NCI-H1930 (cell line): ENCODE results near the gene TBXAS1.

ENCODE experiments used
- DNase-seq, 2 experiments: peaks; one replicate each; lab custom pipeline; 2025; lab: John Stamatoyannopoulos, UW

Gene TBXAS1

DNA sequence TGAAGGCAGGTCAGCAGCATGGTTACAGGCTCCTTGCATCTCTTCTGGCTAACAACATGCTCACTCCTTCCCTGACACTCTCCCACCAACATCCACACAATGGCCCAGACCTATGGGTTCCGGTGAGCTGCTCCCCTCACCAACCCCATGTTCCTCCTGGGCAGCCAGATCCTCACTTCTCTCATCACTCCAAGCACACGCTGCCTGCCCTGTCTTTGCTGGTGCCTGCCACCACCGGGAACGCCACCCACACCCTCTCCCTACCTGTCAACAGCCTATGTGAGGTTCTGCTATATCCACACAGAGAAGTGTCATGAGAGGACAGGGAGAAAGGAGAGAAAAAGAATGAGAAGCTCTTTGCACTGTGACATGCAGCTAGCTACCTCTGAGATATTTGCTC, 219.1 kb downstream of the TBXAS1 start:
- no peak for DNase-seq

DNA sequence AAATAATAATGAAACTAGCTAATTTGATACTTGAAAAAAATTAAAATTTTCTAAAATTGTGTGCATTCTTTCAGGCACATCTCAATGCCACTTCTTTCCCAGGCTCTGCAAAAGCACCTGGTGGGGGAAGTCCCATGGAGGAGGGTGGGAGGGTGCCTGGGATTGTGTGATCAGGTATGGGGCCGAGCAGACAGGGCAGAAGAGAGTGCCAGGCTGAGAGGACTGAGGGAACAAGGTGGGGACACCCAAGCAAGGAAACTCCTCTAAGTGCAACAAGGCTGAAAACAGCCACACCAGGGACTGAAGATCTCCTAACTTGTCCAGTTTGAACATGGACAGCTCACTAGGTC, 219.9 kb downstream of the TBXAS1 start:
- DNase-seq: no peak

DNA sequence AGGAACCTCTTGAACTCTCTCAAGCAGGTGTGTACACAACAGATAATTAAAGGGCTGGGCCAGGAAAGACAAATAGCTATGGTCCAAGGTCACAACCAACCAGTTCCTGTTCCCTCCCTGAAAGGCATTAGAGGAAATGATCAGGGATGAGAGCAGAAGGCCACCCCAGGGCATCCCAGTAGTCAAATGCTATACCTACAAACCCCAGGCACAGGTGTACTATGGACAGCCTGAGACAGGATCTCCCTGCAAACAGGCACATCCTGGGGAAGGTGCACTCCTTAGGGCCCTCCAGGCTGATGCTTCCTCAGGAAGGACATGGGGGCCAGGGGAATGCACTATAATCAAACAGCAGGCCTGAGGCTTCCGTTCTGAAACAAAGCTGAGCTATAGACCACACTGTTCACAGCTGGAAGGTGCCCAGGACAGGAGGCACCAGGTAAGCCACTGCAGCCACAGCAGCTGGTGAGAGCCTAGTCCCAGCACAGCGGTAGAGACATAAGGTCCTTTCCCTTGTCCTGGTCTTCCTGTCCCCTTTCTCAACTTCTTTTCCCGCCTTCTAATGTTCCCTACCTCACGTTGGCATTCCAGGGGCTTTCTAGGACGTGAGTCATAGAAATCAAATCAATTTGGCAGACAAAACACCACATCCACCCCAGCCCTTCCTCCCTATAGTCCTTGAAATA, 220.4 kb downstream of the TBXAS1 start:
- no peak for DNase-seq

GRCh38 chr7:140050100-140050499, 221.0 kb downstream of the TBXAS1 start:
- no peak for DNase-seq

GRCh38 chr7:140051820-140052219, 222.8 kb downstream of the TBXAS1 start:
- DNase-seq: no peak

DNA sequence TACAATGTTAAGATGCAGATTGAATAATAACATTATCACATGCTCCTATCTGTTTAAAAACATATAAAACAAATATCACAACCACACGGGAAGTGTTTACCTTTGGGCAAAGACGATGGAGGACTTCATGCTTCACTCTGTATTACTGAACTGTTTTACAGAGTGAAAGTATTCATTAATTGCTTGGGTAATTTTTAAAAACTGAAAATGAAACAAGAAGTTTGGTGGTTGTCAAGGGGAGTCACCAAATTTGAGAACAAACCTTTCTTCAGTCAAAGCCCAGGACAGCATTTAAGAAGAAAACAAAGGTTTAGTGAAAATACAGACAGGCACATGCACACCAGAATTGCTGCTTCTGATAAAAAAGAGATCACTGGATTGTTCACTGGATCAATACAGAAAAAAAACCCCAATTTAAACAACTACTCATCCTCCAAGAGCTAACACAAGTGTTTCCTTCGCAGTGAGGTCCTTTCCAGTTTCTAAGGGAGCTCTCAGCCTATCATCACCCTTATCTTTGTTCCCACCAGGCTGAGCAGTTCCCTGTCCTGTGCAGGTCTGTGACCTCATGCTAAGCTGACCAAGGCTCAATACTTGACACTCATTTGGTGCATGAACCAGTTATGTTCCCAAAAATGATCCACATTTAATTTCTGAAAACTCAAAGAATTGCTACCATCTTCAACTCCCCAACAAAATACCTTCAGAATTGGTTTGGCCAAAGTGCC, 224.9 kb downstream of the TBXAS1 start:
- no peak for DNase-seq

DNA sequence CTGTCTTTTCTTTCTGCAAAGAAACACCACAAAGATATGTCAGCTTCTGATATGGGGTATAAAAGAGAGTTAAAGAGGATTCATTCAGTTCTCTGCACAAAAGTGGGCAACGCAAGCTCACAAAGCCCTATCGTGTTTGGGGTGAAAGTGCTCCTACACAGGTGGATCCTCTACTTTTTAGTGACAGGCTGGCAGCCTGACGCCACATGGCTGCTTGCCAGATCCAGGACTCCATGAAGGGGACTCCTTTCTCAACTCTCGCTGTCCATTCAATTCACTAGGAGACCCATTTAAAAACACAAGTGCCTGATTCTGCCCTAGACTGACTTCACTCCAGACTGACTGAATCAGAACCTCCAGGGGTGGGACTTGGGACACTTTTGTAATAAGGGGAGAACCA, 225.7 kb downstream of the TBXAS1 start:
- DNase-seq: no peak

DNA sequence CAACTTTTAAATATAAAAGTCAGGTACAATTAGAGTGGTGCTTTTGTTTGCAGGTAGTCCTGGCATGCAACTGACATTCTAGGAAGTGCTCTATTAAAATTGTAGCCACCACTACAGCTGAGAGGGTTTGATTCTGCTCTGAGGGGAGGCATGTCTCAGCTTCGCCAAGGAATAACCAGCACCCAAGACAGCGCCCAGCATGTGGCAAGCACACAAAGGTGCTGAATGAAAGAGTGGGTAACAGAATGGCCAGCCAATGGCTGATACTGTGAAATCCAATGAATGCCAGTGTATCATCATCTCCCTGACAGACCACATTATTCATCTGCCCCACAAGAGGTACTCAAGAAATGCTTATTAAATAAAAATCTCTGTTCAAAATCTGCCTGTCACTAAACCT, 226.8 kb downstream of the TBXAS1 start:
- no peak for DNase-seq

- DNase-seq: no peak
These were observed 227.5 kb downstream of the TBXAS1 start for GRCh38 chr7:140056431-140057142.

DNA sequence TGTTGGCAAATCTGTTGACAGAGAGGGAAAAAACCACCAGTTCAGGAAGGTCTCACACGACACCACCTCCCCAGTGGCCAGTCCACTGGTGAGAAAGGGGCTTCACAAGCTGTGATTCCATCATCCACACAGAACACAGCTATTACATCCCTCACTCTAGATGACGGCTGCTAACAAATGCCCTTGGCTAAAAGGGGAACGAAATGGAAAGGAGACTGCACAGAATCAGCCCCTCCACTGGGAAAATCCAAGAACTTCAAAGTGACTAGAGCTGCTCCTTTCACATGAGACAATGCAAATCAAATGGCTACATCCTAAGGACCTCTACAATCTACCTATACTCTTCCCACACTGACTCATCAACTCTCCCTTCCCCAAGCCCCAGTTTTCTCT, 228.1 kb downstream of the TBXAS1 start:
- no peak for DNase-seq

DNA sequence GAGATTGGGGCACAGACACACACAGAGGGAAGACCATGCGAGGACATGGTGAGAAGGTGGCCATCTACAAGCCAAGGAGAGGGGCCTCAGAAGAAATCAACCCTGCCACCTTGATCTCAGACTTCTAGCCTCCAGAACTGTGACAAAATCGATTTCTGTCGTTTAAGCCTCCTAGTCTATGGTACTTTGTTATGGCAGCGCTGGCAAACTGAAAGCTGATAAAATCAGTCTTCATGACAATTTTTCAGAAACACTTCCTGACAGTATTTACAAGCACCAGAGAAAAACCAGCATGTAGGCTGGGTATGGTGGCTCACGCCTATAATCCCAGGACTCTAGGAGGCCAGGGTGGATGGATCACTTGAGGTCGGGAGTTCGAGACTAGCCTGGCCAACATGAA, 229.5 kb downstream of the TBXAS1 start:
- no peak for DNase-seq

DNA sequence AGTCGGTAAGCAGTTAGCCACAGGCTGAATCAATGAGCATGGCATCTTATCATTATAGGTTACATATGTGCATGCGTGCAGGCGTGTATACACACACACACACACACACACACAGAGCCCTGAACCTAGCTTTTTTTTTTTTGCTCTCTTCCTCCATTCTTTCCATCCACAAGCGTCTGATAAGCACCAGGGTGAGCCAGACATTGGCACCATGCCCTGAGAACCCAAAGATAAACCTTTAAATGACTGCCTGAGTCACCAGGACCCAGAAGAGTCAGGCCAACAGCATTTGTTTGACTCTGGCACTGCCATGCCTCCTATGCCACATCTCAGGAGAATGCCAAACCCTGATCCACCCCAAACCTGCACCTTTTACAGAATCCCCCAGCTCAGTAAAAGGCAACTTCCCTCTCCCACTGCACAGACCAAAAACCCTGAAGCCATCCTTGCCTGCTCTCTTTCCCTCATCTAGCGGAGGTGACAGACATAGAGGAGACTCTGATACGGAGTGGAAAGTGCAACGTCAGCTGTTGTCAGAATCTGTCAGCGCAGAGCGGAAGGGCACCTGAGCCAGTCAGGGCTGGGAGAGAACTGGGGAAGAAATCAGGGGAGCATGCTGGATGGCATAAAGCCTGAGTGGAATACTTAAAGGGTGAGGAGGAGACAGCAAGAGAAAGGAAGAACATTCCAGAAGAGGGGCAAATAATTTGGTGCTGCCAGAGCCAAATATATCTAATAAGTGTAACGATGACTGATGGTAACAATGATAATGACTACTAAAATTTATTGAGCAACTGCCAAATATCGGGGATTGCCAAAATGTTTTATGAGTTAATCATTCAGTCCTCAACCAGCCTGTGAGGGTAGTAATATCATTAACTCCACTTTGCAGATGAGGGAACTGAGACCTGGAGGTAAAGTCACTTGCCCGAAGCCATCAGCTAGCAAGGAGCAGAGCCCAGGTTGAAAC, 230.5 kb downstream of the TBXAS1 start:
- no peak for DNase-seq

DNA sequence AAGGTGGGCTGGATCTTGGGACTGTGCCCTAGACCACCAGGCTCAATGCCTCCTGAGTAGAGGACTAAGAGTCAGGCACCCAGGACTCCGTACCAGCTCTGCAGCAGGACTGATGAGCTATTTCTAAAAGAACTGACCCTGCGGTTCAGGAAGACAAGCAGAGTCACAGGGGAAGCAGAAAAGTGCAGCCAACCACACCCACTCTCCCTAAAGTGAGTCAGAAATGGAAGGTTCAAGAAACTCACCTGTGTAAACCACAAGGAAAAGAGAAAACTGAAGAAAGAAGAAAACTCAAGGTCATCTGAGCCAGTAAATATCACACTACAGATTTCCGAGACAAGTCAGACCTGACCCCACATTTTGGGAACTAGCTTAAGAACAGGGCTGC, 231.2 kb downstream of the TBXAS1 start:
- DNase-seq: no peak

DNA sequence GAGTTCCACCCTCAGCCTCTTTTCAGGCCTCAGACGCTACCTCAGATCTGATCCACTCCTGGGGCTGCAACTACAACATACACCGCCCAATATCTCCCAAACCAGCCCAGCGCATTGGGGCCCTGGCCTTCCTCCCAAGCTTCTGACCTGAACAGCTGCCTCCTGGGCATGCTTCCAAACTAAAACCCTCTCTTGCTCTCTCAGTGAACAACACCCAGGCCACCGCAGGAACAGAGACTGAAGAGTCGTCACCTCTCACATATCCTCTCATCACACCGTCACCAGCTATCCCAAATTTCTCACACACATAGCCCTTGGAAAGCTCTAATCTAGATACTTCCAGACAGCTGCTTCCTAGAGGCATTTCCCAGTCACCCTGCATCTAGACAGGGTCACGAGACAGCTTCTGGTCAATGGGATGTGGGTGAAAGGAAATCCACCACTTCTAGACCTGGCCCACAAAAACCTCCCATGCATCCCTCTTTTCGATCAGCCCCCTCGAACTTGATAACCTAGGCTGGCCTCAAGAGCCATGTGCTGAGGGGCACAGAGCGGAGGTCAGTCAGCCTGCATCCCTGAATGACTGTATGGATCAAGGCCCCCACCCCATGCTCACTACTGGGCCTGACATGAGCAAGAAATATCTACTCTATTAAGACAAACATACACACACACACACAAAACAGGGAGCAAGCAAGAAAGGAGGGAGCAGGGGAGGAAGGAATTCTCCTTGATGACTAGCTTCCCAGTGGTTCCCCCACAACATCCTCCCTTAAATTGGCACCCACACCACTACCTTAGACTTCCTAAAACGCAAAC, 231.9 kb downstream of the TBXAS1 start:
- DNase-seq: no peak

DNA sequence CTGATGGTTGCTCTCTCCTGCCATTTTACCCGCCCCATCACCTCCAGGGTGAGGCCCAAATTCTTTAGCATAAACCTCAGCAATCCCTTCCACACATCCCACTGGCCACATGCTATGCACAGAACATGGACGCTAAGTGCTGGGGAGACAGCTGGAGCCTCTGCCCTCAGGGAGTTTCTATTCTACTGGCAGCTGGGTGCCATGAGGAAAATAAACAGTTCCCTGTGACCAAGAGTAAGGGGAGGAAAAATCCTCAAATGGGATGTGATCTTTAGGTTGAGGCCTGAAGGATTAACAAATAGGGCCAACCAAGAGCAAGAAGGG, 232.5 kb downstream of the TBXAS1 start:
- no peak for DNase-seq

- DNase-seq: no peak
These were observed 233.1 kb downstream of the TBXAS1 start for GRCh38 chr7:140062118-140062527.

DNA sequence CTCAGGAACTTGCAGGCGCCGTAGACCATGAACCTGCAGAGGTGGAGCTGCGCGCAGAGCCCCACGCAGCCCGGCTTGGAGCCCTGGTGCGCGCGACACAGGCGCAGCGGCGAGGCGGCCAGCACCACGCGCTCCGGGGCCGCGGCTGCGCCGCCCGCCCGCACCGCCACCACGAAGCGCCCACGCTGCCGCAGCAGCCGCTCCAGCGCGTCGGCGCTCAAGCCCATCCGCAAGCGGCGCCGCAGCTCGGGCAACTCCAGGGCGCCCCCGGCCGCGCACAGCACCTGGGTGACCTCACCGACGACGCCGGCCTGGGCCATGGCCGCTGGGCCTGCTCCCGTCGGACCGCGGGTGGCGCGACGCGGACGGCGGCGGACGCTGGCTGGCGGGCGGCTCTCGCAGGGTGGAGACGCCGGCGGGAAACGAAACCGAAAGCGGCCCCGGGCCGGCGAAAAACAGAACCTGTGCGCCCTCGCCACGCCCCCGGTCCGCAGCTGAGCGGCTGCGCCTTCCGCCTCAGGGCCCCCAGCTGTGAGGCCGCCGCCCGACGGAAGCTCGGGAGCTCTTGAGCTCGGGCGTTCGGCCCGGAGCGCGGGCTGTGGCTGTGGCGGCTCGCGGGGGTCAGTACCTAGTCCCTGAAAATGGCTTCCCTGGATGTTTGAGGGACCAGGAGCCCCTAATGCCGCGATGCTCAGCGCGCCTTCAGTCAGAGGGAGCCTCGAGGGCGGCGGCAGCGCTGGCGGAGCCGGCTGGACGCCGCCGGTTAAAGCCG, 233.7 kb downstream of the TBXAS1 start, which contains the start of gene PARP12:
Gene PARP12 (minus strand): TSS at position 424 of the 772 bp plus-strand sequence. CDS start 104 bp downstream, at position 320.
- DNase-seq: peak; percentile 46 to 72

- DNase-seq: no peak
These were observed 238.0 kb downstream of the TBXAS1 start for GRCh38 chr7:140067052-140067451.

GRCh38 chr7:140068033-140068432, 239.0 kb downstream of the TBXAS1 start:
- no peak for DNase-seq

- no peak for DNase-seq
These were observed 240.4 kb downstream of the TBXAS1 start for GRCh38 chr7:140069298-140069949.
